IPS-18a (cell line): ENCODE measurements around the gene MARK3.

Source experiments
- H3K27ac ChIP-seq: one replicate; pipeline ENCODE4 v1.5.1; 2013; ENCODE audit warnings: low read length
- H3K27me3 ChIP-seq: one replicate; pipeline ENCODE4 v1.6.1; 2013; ENCODE audit warnings: mild to moderate bottlenecking, low read length; ENCODE audit not compliant: control insufficient read depth, insufficient read depth
- H3K36me3 ChIP-seq: one replicate; pipeline ENCODE4 v1.6.1; 2013; ENCODE audit warnings: low read depth, low read length; ENCODE audit not compliant: control insufficient read depth
- H3K4me1 ChIP-seq: one replicate; pipeline ENCODE4 v1.6.1; 2013; ENCODE audit warnings: low read depth, low read length; ENCODE audit not compliant: control insufficient read depth
- H3K4me3 ChIP-seq: one replicate; pipeline ENCODE4 v1.5.1; 2013; ENCODE audit warnings: low read length
- H3K9ac ChIP-seq: one replicate; pipeline ENCODE4 v1.6.1; 2013; ENCODE audit warnings: mild to moderate bottlenecking, low read length, moderate library complexity
- H3K9me3 ChIP-seq: one replicate; pipeline ENCODE4 v1.6.1; 2013; ENCODE audit warnings: low read depth, low read length; ENCODE audit not compliant: control insufficient read depth

The MARK3 gene

DNA sequence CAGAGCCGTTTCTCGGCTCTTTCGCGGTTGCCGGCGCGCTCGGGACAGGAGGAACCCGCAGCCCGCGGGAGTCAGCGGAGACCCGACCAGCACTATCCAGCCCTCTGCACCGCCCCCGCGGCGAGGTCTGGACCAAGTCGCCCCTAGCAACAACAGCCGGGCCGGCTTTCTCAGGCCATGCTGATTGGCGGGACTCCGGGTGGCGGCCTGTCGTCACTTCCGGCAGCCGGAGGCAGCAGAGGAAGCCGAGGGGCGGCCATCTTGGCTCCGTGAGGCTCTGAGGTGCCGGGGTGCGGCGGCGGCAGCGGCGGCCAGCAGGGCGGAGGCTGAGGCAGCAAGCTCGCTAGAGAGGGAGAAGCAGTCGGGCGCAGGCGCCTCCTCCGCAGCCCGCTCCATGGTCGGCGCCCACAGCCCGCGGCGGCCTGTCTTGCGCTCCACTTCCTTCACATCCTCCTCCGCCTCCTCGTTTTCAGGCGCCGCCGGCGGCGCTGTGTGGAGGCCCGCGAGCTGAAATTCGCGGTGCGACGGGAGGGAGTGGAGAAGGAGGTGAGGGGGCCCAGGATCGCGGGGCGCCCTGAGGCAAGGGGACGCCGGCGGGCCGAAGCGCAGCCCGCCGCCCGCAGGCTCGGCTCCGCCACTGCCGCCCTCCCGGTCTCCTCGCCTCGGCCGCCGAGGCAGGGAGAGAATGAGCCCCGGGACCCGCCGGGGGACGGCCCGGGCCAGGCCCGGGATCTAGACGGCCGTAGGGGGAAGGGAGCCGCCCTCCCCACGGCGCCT is at the start of gene MARK3:
Gene MARK3, plus strand, starts transcription at position 264 of the 777 bp plus-strand sequence. CDS start 615 bp downstream, outside the sequence.
- peaks cover 16% of the 10 kb centered on the region for H3K4me1 ChIP-seq
- no peak within 1 kb of the TSS for H3K27ac ChIP-seq
- peak within 1 kb of the TSS; percentile 87 for H3K9ac ChIP-seq
- H3K36me3 ChIP-seq, result peaks cover 3% of the 10 kb centered on the region
- peaks cover 18% of the 10 kb centered on the region for H3K27me3 ChIP-seq
- H3K9me3 ChIP-seq, result no peaks in the 10 kb centered on the region
- peak within 1 kb of the TSS; percentile 96 for H3K4me3 ChIP-seq

- Histone ChIP-seq H3K4me3 (peak overlapping the region; percentile 92), H3K4me1 (peaks cover 6% of the 10 kb centered on the region), H3K27me3 (no peaks in the 10 kb centered on the region), H3K36me3 (peaks cover 61% of the 10 kb centered on the region), H3K27ac (no peak overlapping the region), H3K9ac (no peak overlapping the region), H3K9me3 (no peaks in the 10 kb centered on the region)
Measured at GRCh38 chr14:103336191-103336590, 49.0 kb upstream of the MARK3 start.

- no peaks in the 10 kb centered on the region for H3K9me3 ChIP-seq
- H3K4me3 ChIP-seq, result no peak overlapping the region
- no peak overlapping the region for H3K27ac ChIP-seq
- H3K36me3 ChIP-seq, result peaks cover 77% of the 10 kb centered on the region
- no peaks in the 10 kb centered on the region for H3K4me1 ChIP-seq
- no peaks in the 10 kb centered on the region for H3K27me3 ChIP-seq
- no peak overlapping the region for H3K9ac ChIP-seq
Measured at GRCh38 chr14:103337794-103338193, 47.4 kb upstream of the MARK3 start.

GRCh38 chr14:103339561-103339960 is 45.7 kb upstream of the MARK3 start:
- Histone ChIP-seq H3K27ac (no peak overlapping the region), H3K4me3 (no peak overlapping the region), H3K4me1 (no peaks in the 10 kb centered on the region), H3K36me3 (peaks cover 94% of the 10 kb centered on the region), H3K9me3 (no peaks in the 10 kb centered on the region), H3K9ac (no peak overlapping the region), H3K27me3 (no peaks in the 10 kb centered on the region)

- peaks cover 96% of the 10 kb centered on the region for H3K36me3 ChIP-seq
- H3K4me1 ChIP-seq, result no peaks in the 10 kb centered on the region
- no peak overlapping the region for H3K4me3 ChIP-seq
- no peak overlapping the region for H3K9ac ChIP-seq
- H3K27me3 ChIP-seq, result no peaks in the 10 kb centered on the region
- no peaks in the 10 kb centered on the region for H3K9me3 ChIP-seq
- no peak overlapping the region for H3K27ac ChIP-seq
Measured at GRCh38 chr14:103340480-103341212, 44.6 kb upstream of the MARK3 start.

- no peak overlapping the region for H3K9ac ChIP-seq
- H3K4me3 ChIP-seq, result no peak overlapping the region
- H3K27ac ChIP-seq, result no peak overlapping the region
- no peaks in the 10 kb centered on the region for H3K27me3 ChIP-seq
- peaks cover 88% of the 10 kb centered on the region for H3K36me3 ChIP-seq
- H3K4me1 ChIP-seq, result no peaks in the 10 kb centered on the region
- H3K9me3 ChIP-seq, result no peaks in the 10 kb centered on the region
Measured at GRCh38 chr14:103341250-103342129, 43.7 kb upstream of the MARK3 start.

DNA sequence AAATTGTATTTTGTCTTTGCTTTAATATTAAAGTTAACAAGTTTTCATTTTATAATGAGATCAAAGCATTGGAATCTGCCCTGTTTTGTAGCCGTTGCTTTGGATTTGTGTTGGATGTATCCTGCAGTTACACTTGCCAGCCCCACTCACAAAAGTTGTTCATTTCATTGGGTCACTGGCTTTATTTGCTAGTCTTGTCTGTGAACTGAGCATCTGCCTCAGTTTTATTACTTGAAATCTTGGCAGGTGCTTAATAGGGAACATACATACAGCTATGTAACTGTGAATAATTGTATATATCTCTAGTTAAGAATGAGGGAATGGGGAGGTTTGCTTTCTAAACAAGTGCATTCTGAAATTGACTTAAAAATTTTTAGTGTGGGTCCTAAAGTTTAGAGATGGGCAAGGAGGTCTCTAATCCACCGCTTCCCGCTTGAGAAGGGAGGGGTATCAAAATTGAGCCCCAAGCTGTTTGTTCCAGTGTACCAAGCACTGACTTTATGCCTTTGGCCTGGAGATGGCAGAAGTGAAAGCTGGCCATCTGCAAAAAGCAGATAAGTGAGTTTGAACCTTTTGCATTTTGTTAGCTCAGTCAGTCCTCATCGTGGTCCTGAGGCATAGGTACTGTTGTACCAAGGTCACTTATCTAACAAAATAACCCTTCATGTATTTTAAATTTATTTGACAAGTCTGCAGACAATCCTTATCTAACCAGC is 41.9 kb upstream of the MARK3 start:
- no peak overlapping the region for H3K27ac ChIP-seq
- no peaks in the 10 kb centered on the region for H3K9me3 ChIP-seq
- H3K4me1 ChIP-seq, result peaks cover 4% of the 10 kb centered on the region
- no peak overlapping the region for H3K9ac ChIP-seq
- H3K27me3 ChIP-seq, result no peaks in the 10 kb centered on the region
- no peak overlapping the region for H3K4me3 ChIP-seq
- peaks cover 69% of the 10 kb centered on the region for H3K36me3 ChIP-seq

- Histone ChIP-seq H3K9me3 (no peaks in the 10 kb centered on the region), H3K4me3 (no peak overlapping the region), H3K9ac (no peak overlapping the region), H3K27ac (no peak overlapping the region), H3K27me3 (no peaks in the 10 kb centered on the region), H3K36me3 (peaks cover 61% of the 10 kb centered on the region), H3K4me1 (peaks cover 4% of the 10 kb centered on the region)
Measured at GRCh38 chr14:103343905-103344797, 41.1 kb upstream of the MARK3 start.

DNA sequence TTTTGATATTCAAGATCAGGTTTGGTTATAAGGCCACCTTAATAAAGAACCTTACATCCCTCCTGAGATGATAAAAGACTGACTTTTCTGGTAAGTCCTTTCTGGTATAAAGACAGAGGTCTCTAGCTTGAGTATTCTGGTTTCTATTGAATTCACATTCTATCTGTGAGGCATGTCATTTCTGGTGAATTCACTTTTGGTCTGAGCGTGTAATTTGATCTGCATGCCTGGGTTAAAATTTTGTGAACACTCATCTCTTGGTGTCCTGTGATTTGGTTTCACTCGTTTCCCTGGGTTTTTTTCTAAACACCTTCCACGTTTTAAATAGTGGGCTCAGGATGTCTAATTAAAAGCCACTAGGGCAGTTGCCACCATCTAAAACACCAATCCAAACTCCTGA is 38.9 kb upstream of the MARK3 start:
- H3K27me3 ChIP-seq, result no peaks in the 10 kb centered on the region

DNA sequence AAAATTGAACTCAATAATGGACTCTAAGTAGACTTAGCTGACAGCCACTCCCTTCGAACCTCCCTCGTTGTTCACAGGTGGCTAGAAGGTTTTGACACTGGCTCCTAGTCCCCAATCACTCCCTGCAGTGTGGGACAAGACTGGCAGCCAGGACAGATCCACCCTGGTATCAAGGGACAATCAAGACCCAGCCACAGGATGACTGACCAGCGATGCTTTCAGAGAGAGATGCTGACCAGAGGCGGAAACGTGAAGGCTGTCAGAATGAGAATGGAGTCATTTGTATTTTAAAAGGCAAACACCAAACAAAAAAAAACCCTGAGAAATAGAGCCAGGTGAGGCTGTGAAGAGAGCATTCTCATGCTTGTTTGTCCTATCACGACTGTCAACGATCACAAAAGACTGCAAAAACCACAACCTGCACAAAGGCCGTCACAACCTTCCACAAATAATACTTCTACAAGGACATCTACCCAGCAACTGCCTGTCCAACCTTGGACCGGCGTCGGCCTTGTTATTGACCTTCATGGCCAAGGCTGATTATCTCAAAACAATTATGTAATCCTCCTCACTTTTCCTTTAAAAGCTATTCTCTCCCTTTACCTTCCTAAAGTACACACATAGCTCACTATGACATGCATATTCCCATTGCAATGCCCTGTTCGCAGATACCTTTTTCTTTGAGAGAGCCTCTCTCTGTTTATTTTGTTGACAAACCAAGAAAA is 38.0 kb upstream of the MARK3 start:
- no peaks in the 10 kb centered on the region for H3K9me3 ChIP-seq
- peaks cover 30% of the 10 kb centered on the region for H3K36me3 ChIP-seq
- H3K27ac ChIP-seq, result no peak overlapping the region
- H3K4me1 ChIP-seq, result peaks cover 4% of the 10 kb centered on the region
- no peak overlapping the region for H3K4me3 ChIP-seq
- H3K27me3 ChIP-seq, result no peaks in the 10 kb centered on the region
- H3K9ac ChIP-seq, result no peak overlapping the region

More for the DNA sequence above, 38.9 kb upstream of the MARK3 start:
- no peak overlapping the region for H3K27ac ChIP-seq
- H3K9ac ChIP-seq, result no peak overlapping the region
- peaks cover 40% of the 10 kb centered on the region for H3K36me3 ChIP-seq
- peaks cover 4% of the 10 kb centered on the region for H3K4me1 ChIP-seq
- no peaks in the 10 kb centered on the region for H3K9me3 ChIP-seq
- no peak overlapping the region for H3K4me3 ChIP-seq
